AG10803 (cell line): ENCODE results near the gene TBCK.
"Not testable (repeated sequence)": the region's sequence is repeated elsewhere in the genome, so short reads cannot be mapped to it uniquely, and the experiment has no call there.

Experiments used
- DNase-seq: peaks from one replicate; pipeline ENCODE4 v3.0.0; 2010; ENCODE audit warnings: low read depth
- H3K4me3 ChIP-seq: 2 replicates; pipeline ENCODE4 v1.5.1; 2011; ENCODE audit warnings: mild to moderate bottlenecking, low read length, control low read depth
- CTCF ChIP-seq: conservative IDR thresholded peaks from 2 replicates; pipeline ENCODE4 v1.5.1; 2011; ENCODE audit warnings: mild to moderate bottlenecking, low read length, control low read depth, inconsistent platforms

The TBCK gene

GRCh38 chr4:106116025-106116424, 200.0 kb downstream of the TBCK start:
- no peak overlapping the region for H3K4me3 ChIP-seq
- peak; percentile 3 for DNase-seq
- TF ChIP-seq CTCF = no peak

GRCh38 chr4:106114270-106114669, 201.7 kb downstream of the TBCK start:
- H3K4me3 ChIP-seq = no peak overlapping the region
- TF ChIP-seq CTCF = no peak

GRCh38 chr4:106111778-106112469, 204.1 kb downstream of the TBCK start:
- H3K4me3 ChIP-seq, DNase-seq: not testable (repeated sequence)

More at GRCh38 chr4:106114270-106114669, 201.7 kb downstream of the TBCK start:
- no peak for DNase-seq

GRCh38 chr4:106109929-106110328, 206.1 kb downstream of the TBCK start:
- no peak overlapping the region for H3K4me3 ChIP-seq
- no peak for DNase-seq
- TF ChIP-seq CTCF = no peak

- no peak for DNase-seq
- no peak overlapping the region for H3K4me3 ChIP-seq
- no peak for TF ChIP-seq CTCF
Observed at GRCh38 chr4:106105697-106106096, 210.3 kb downstream of the TBCK start.

GRCh38 chr4:106104276-106104675, 211.7 kb downstream of the TBCK start:
- DNase-seq = no peak
- no peak for TF ChIP-seq CTCF

GRCh38 chr4:106096454-106096853, 219.6 kb downstream of the TBCK start:
- H3K4me3 ChIP-seq = no peak overlapping the region
- TF ChIP-seq CTCF = no peak
- no peak for DNase-seq

More at GRCh38 chr4:106104276-106104675, 211.7 kb downstream of the TBCK start:
- no peak overlapping the region for H3K4me3 ChIP-seq

GRCh38 chr4:106095408-106095807, 220.6 kb downstream of the TBCK start:
- H3K4me3 ChIP-seq = no peak overlapping the region
- TF ChIP-seq CTCF = no peak
- peak; percentile 45 for DNase-seq
